ENCODE results near the gene ARID1B.

The ARID1B gene

GRCh38 chr6:157001716-157002115 lies 224.5 kb downstream of the ARID1B start:
- no peak for DNase-seq

GRCh38 chr6:157002774-157003173 lies 225.6 kb downstream of the ARID1B start:
- DNase-seq = no peak

GRCh38 chr6:157005940-157006339 lies 228.8 kb downstream of the ARID1B start:
- no peak for DNase-seq

- no peak for DNase-seq
Observed at GRCh38 chr6:157008568-157008967, 231.4 kb downstream of the ARID1B start.

- DNase-seq = no peak
Observed at GRCh38 chr6:157012355-157012754, 235.2 kb downstream of the ARID1B start.

- DNase-seq = no peak
Observed at GRCh38 chr6:157013649-157014304, 236.6 kb downstream of the ARID1B start.

GRCh38 chr6:157014871-157015270 lies 237.7 kb downstream of the ARID1B start:
- DNase-seq = no peak

DNA sequence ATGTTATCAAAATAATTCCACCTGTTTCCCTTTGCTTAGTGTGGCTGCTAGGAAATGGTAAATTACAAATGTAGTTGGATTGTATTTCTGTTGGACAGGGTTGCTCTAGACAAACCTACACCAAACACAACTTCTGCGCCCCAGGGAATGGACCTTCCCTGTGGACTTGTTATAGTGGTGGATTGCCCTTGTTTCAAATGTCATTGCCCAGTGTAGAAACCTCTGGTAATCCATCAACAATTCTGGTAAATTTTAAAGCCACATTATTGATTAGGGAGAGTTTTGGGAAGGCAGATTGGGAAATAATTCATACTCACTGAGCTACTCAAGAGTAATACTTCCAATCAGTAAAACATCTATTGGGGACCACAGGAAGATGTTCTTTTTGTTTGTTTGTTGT lies 239.8 kb downstream of the ARID1B start:
- DNase-seq = no peak

DNA sequence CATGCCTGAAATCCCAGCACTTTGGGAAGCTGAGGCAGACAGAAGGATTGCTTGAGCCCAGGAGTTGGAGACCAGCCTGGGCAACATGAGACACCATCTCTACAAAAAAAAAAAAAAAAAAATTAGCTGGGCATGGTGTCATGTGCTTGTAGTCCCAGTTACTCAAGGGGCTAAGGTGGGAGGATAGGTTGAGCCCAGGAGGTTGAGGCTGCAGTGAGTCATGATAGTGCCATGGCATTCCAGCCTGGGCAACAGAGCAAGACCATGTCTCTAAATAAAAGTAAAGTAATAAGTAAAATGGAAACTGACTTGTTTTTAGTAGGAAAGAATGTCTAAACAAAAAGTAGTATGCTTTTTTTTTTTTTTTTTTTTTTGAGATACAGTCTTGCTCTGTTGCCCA lies 240.7 kb downstream of the ARID1B start:
- no peak for DNase-seq

DNA sequence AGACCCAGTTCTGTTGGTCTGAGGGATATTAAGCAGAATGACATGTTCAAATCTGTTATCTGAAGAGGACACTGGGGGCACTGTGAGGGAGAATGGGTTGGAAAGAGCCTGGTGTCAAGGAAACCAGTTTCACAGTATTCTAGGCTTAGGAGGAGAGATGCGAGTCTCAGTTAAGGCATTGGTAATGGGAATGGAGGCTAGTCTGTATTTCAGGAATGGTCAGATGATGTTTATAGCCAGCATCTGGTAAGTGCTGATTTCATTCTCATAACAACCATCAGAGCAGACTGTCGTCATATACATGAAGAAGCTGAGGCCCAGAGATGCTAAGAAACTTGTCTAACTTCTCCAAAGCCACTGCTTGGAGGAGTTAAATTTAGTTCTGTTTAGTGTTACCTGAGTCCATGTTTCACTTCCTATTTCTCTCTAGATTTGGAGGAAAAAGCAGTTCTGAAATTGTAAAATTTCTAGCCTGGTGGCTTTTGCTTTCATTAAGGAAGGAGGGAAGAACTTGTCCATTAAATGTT lies 242.0 kb downstream of the ARID1B start:
- DNase-seq = no peak

GRCh38 chr6:157019733-157020132 lies 242.6 kb downstream of the ARID1B start:
- no peak for DNase-seq

DNA sequence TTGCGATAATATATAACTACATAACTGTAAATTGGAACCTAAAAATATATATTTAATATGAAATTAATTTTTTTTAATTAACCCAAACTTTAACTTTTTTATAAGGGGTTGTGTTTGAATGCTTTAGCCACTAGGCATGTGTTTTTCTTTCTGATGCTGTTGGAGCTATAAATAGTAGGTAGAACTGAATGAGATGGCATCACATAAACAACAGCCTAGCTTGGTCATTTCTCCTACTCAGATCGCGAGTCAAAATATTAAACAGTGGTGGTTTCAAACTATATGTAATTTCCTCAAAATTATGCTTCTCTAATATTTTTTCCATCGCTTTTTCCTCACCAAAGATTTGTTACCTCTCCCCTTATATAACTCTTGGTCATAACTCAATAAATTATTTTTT lies 243.2 kb downstream of the ARID1B start:
- DNase-seq = no peak

DNA sequence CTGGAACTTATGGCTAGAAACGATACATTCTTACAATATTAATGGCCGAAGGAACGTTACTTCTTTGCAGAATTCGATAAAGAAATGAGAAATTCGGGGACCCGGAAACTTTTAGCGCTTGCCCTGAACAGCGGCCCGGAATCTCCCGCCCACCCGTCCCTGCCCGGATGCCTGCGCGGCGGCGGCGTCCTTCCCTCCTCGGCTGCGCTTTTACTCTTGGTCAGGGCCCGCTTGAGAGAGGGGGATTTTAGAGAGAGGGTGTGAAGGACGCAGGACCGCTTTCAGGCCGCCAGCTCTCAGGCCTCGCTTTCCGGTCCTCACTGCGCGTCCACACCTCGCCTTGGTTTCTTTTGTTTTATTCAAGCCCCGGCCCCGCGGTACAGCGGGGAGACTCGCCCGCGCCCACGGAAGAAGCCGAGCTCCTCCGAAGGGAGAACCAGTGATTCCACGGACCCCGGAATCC lies 243.7 kb downstream of the ARID1B start:
- peak; percentile 76 for DNase-seq

DNA sequence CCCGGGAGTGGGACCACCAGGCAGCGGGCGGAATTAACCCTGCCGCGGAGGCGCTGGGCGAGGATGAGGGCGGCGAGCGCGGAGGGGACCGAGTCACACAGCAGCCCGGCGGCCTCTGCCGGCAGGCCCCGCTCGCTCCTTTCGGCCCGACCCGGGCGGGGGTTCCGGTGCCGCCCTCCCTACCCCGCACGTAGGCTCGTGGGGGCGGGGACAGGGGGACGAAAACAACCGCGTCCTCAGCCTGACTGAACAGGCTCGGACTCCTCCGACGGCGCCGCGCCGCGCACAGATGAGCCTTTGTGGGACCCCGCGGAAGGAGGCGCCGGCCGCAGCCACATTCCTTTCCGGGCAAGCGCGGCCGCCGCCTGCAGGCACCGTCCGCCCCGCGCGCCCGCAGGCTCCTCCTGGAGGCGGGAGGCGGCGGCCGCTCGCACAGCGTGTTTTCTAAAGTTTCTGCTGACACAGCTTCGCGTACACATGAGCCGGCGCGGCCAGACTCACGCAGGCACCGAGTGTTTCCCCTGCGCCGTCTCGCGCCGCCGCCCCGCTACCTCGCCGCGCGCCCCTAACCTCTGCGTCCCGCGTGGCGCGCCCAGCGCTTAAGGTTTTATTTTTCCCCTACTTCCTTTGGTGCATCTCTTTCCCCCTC lies 244.3 kb downstream of the ARID1B start:
- DNase-seq = peak; percentile 91

DNA sequence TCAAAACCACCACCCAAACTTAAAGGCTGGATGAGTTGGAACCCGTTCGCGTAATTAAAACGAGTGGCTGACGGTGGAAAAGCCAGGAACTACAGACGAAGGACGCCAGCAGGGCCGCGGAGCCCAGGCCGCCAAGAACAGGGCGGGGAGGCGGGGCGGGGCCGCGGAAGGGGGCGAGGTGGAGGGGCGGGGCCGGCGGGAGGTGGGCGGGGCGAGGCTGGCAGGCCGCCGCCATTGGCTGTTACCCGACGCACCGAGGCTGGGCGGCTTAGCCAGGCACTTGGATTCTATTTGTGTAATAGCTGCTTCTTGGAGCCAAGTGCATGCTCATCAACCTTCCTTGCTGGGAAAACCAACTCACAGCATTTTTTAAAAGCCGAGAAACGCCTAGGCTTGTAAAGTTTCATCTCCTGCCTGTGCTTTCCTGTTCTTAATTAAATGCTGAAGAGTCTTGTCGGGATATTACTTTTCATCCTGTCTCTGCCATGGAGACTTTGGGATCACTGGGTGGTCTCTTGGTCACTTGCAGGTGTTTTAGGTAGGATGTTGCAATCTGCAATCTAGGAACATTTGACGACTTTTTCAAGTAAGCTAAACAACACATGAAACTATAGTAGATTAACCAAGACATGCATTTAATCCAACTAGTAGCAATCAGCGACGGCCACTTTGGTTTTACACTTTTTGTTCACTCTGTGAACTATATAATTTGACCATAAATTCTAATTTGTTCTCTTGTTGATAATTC lies 245.0 kb downstream of the ARID1B start:
- peak; percentile 84 for DNase-seq

DNA sequence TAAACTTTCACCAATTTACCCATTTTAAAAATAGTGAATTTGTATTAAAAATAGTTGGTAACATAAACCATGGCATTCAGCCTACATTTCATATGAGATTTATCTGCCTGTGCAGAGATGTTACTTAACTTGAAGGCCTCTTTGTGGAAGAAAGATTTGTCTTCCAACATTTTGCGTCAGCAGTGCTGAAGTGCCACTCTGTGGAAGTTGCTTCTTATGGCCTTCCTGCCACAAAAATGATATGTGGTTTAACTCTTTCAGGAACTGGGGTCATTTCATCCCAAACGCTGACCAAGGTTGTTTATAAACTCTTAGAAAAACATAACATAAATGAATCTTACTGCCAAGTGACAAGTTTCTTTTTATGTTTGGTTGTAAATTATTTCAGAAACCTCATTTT lies 246.8 kb downstream of the ARID1B start:
- no peak for DNase-seq

DNA sequence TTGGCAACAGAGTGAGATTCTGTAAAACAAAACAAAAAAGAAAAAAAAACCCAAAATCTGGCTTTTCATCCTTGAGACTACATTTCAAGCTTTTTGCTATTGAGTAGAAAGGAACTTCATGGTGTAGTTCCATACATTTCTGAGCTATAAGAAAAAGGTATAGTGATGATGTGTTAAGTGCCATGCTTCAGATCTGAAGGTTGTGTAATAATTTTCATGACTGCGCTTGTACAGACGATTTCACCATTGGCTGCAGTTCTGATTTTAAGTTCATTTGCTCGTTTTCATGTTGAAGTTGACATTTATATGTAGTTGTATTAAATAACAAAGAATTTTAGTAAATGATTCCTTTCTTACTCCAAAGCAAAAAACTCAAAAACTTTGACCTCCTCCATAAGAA lies 247.6 kb downstream of the ARID1B start:
- DNase-seq = no peak

GRCh38 chr6:157025437-157025836 lies 248.3 kb downstream of the ARID1B start:
- DNase-seq = no peak

DNA sequence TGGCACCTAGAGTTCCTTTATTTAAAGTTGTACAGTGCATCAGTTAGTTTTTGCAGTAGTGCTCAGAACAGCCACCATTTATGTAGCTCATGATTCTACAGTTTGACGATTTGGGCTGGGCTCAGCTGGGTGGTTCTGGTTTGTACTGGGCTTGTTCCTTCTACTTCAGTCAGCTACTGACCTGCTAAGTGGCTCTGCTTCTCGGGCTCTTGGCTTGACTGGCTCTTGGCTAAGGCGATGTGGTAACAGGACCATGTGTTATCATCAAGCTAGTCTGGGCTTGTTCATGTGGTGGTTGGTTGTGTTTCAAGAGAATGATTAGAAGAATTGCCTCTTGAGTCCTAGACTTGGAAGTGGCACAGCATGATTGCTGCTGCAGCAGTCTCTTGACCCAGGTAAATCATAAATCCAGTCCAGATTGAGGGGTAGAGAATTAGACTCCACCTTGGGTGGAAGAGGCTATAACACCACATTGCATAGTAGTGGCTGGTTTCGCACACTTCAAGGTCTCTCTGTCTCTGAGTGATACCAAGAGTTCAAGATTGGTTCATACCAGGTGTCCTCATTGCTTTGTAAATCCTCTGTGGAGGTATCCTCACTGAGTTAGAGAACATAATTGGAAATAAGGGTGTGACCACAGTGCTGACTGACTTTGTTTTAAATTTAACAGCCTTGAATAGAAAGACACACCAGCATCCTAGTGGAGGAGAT lies 253.0 kb downstream of the ARID1B start:
- DNase-seq = no peak

DNA sequence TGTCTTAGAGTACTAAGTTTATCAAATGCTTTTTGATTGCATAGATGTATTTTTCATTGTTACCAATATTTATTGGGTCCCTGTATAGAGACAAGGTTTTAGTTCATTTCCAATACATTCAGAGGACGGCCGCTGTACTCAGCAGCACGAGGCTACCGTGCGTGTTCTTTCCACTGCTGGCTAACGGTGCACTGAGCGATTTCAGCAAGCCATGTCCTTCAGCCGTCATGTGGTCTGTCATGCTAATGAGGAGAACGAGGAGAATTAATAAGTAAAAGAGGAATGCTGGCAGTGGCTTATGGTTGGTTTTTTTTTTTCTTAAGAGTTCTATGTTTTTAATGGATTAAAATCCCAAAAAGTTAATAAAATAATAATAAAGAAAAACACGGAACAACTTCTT lies 253.6 kb downstream of the ARID1B start:
- DNase-seq = no peak

DNA sequence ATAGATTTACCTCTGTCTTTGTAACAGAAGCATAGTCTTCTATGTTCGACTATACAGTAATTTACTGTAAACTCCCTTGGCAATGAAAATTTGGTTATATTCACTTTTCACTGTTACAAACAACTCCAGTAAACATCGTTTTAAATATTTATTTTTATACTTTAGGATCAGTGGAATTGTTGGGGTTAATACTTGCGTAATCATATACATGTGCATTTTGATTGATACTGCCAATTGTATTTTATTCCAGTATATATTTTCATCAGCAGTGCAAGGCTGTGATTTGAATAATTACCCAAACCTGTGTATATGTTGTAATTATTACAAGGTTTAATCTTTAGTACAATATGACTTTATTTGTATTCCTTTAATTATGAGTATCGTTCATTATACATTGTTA lies 255.7 kb downstream of the ARID1B start:
- no peak for DNase-seq

- no peak for DNase-seq
Observed at GRCh38 chr6:157033428-157034140, 256.4 kb downstream of the ARID1B start.
